ENCODE data around the gene SCN2B.

Gene SCN2B

GRCh38 chr11:118219244-118219643, 42.8 kb upstream of the SCN2B start:
- H3K79me2 ChIP-seq (ENCODE audit: low read length) = no peaks in the 10 kb centered on the region
- H3K9me2 ChIP-seq (replicated peaks; ENCODE audit: insufficient read depth, low read length) = no peaks in the 10 kb centered on the region
- H3K4me1 ChIP-seq (ENCODE audit: low read length) = peaks cover 8% of the 10 kb centered on the region
- H3K4me3 ChIP-seq (ENCODE audit: low read length) = no peak overlapping the region
- DNase-seq = no peak
- H3K4me2 ChIP-seq (ENCODE audit: low read depth, low read length) = no peak overlapping the region
- H4K20me1 ChIP-seq (ENCODE audit: insufficient read depth, low read length) = no peaks in the 10 kb centered on the region; the same call in 1 of the 2 replicates
- TF ChIP-seq EZH2phosphoT487 (IDR thresholded peaks at IDR 0.05; ENCODE audit: low read length) (no peak), EZH2 (optimal IDR thresholded peaks at IDR 0.05; ENCODE audit: low read depth, low read length) (no peak), CTCF (IDR thresholded peaks at IDR 0.05; ENCODE audit: low read length) (no peak)
- H3K27me3 ChIP-seq (replicated peaks; ENCODE audit: insufficient read depth, low read length) = peaks cover 47% of the 10 kb centered on the region
- H3K27ac ChIP-seq (ENCODE audit: low read length) = no peak overlapping the region
- H3K9me3 ChIP-seq (replicated peaks; ENCODE audit: insufficient read depth, low read length) = no peaks in the 10 kb centered on the region
- H3K36me3 ChIP-seq (replicated peaks; ENCODE audit: insufficient read depth, low read length) = no peaks in the 10 kb centered on the region
- H2AFZ ChIP-seq (ENCODE audit: low read length) = no peak overlapping the region
- no peak overlapping the region for H3K9ac ChIP-seq (ENCODE audit: low read length)
- H3F3A ChIP-seq (ENCODE audit: insufficient read depth, low read length) = peaks cover 6% of the 10 kb centered on the region; the same call in 1 of the 2 replicates

- peaks cover 15% of the 10 kb centered on the region for H3K4me1 ChIP-seq (ENCODE audit: low read length)
- no peak overlapping the region for H3K27ac ChIP-seq (ENCODE audit: low read length)
- H3K27me3 ChIP-seq (replicated peaks; ENCODE audit: insufficient read depth, low read length) = peaks cover 63% of the 10 kb centered on the region
- H3K36me3 ChIP-seq (replicated peaks; ENCODE audit: insufficient read depth, low read length) = no peaks in the 10 kb centered on the region
- no peaks in the 10 kb centered on the region for H3K9me3 ChIP-seq (replicated peaks; ENCODE audit: insufficient read depth, low read length)
- H3K79me2 ChIP-seq (ENCODE audit: low read length) = no peaks in the 10 kb centered on the region
- H2AFZ ChIP-seq (ENCODE audit: low read length) = no peak overlapping the region
- no peak for TF ChIP-seq CTCF (IDR thresholded peaks at IDR 0.05; ENCODE audit: low read length)
- TF ChIP-seq EZH2 (optimal IDR thresholded peaks at IDR 0.05; ENCODE audit: low read depth, low read length) = no peak
- TF ChIP-seq EZH2phosphoT487 (IDR thresholded peaks at IDR 0.05; ENCODE audit: low read length) = no peak
- DNase-seq = no peak
- no peaks in the 10 kb centered on the region; the same call in 1 of the 2 replicates for H4K20me1 ChIP-seq (ENCODE audit: insufficient read depth, low read length)
- no peak overlapping the region for H3K4me2 ChIP-seq (ENCODE audit: low read depth, low read length)
- no peak overlapping the region for H3K9ac ChIP-seq (ENCODE audit: low read length)
- H3F3A ChIP-seq (ENCODE audit: insufficient read depth, low read length) = peaks cover 9% of the 10 kb centered on the region; the same call in 1 of the 2 replicates
- H3K4me3 ChIP-seq (ENCODE audit: low read length) = no peak overlapping the region
- H3K9me2 ChIP-seq (replicated peaks; ENCODE audit: insufficient read depth, low read length) = no peaks in the 10 kb centered on the region
These were observed 41.1 kb upstream of the SCN2B start for GRCh38 chr11:118217575-118217974.

GRCh38 chr11:118216621-118217481, 40.4 kb upstream of the SCN2B start:
- H3K9me3 ChIP-seq (replicated peaks; ENCODE audit: insufficient read depth, low read length) = no peaks in the 10 kb centered on the region
- no peak overlapping the region for H2AFZ ChIP-seq (ENCODE audit: low read length)
- no peaks in the 10 kb centered on the region; the same call in 1 of the 2 replicates for H4K20me1 ChIP-seq (ENCODE audit: insufficient read depth, low read length)
- H3F3A ChIP-seq (ENCODE audit: insufficient read depth, low read length) = peaks cover 9% of the 10 kb centered on the region; the same call in 1 of the 2 replicates
- H3K4me3 ChIP-seq (ENCODE audit: low read length) = no peak overlapping the region
- H3K36me3 ChIP-seq (replicated peaks; ENCODE audit: insufficient read depth, low read length) = no peaks in the 10 kb centered on the region
- peaks cover 70% of the 10 kb centered on the region for H3K27me3 ChIP-seq (replicated peaks; ENCODE audit: insufficient read depth, low read length)
- H3K4me2 ChIP-seq (ENCODE audit: low read depth, low read length) = no peak overlapping the region
- H3K27ac ChIP-seq (ENCODE audit: low read length) = no peak overlapping the region
- peaks cover 15% of the 10 kb centered on the region for H3K4me1 ChIP-seq (ENCODE audit: low read length)
- TF ChIP-seq EZH2 (optimal IDR thresholded peaks at IDR 0.05; ENCODE audit: low read depth, low read length) (no peak), CTCF (IDR thresholded peaks at IDR 0.05; ENCODE audit: low read length) (no peak), EZH2phosphoT487 (IDR thresholded peaks at IDR 0.05; ENCODE audit: low read length) (no peak)
- DNase-seq = no peak
- no peak overlapping the region for H3K9ac ChIP-seq (ENCODE audit: low read length)
- H3K9me2 ChIP-seq (replicated peaks; ENCODE audit: insufficient read depth, low read length) = no peaks in the 10 kb centered on the region
- H3K79me2 ChIP-seq (ENCODE audit: low read length) = no peaks in the 10 kb centered on the region
